ENCODE measurements around the gene FSD1. TPM values are rescaled to one million over a fixed set of nuclear protein-coding genes. Genes with fewer than 3 reads are reported as not detected.
A peak's percentile ranks its signal among the peaks of the same experiment; 100 is the strongest.
"Not testable (repeated sequence)": the region's sequence is repeated elsewhere in the genome, so short reads cannot be mapped to it uniquely, and the experiment has no call there.

FSD1 gene
- total and polyA plus RNA-seq, 3 experiments from 2014 or later = 3.1 to 13.9 (median 10.9) TPM

DNA sequence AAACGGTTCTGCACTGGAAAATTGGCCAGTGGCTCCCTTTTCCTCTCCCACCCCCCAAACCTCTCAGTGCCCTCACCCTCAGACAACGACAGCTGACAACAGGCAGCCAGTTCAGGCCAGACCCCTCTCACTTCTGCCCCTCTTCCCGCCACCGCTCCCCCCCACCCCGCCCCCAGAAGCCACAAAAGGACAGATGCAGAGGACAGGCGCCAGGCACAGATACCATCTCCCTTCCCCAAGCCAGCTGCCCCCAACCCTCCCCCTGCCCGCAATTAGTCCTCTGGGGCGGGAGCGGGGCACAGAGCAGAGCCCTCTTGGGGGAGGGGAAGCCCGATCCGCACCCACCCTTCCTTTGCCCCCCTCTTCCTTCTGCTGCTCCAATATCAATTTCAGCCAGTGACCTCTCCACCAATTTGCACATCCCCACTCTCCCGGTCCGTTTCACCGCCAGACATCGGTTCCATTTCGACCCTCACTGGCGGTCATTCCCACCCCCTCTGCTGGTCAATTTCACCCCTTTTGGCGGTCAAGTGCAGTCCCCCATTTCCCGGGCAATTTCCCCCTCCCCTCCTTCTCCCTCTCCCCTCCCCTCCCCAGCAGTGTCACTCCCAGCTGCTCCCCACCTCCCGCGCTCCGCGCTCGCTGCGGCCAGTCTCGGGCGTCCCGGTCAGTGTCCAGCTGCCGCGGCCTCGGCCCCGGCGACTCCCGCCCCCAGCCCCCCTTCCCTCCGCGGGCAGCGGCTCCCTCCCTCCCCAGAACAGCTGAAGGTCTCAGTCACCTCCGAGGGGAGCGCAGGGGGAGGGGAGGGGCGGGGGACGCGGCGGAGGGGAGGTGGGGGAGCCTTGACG is 25.8 kb upstream of the FSD1 start, which contains the start of gene SHD:
TSS of gene SHD (plus strand) at position 848 of the 848 bp plus-strand sequence. CDS start 798 bp downstream, outside the sequence.
- Mint-ChIP-seq H3K27me3 (peaks cover 18 to 19% of the 10 kb centered on the region in 2 donors), H3K4me3 (peak within 1 kb of the TSS in 6 of 7 donors; percentile 14 to 77 (median 27)), H3K9me3 (no peaks in the 10 kb centered on the region), H3K36me3 (peaks cover 0 to under 1% (median 0%) of the 10 kb centered on the region in 3 donors), H3K27ac (peak within 1 kb of the TSS in 2 of 8 donors; percentile 21 to 31), H3K4me1 (peaks cover 0 to 6% (median 2%) of the 10 kb centered on the region in 3 donors)
- Histone ChIP-seq H3K27ac (ENCODE audit: low read depth, low read length) (no peak within 1 kb of the TSS), H3K4me1 (ENCODE audit: insufficient read depth, low read length) (no peaks in the 10 kb centered on the region), H3K36me3 (ENCODE audit: insufficient read depth, low read length) (no peaks in the 10 kb centered on the region), H3K4me3 (ENCODE audit: low read length) (no peak within 1 kb of the TSS), H3K9me3 (ENCODE audit: low read length) (no peaks in the 10 kb centered on the region), H3K27me3 (ENCODE audit: insufficient read depth, low read length, poor library complexity, severe bottlenecking) (peaks cover 7% of the 10 kb centered on the region)
- ChIA-PET CTCF (interaction anchor here (1.3 to 1.4 kb wide), 2 partner anchors 10 to 74 kb away, joined by 3 to 5 read pairs; no protein-coding TSS in a partner anchor), POLR2A (no interaction called here)
- DNase-seq = no peak

- peaks cover 0 to 6% (median 2%) of the 10 kb centered on the region in 3 donors for H3K4me1 Mint-ChIP-seq
- peaks cover 18 to 19% of the 10 kb centered on the region in 2 donors for H3K27me3 Mint-ChIP-seq
- Histone ChIP-seq H3K27ac (ENCODE audit: low read depth, low read length) (no peak overlapping the region), H3K27me3 (ENCODE audit: insufficient read depth, low read length, poor library complexity, severe bottlenecking) (peaks cover 7% of the 10 kb centered on the region), H3K4me3 (ENCODE audit: low read length) (no peak overlapping the region), H3K9me3 (ENCODE audit: low read length) (no peaks in the 10 kb centered on the region), H3K4me1 (ENCODE audit: insufficient read depth, low read length) (no peaks in the 10 kb centered on the region), H3K36me3 (ENCODE audit: insufficient read depth, low read length) (no peaks in the 10 kb centered on the region)
- H3K27ac Mint-ChIP-seq = no peak overlapping the region
- ChIA-PET CTCF (no interaction called here), POLR2A (no interaction called here)
- H3K36me3 Mint-ChIP-seq = no peaks in the 10 kb centered on the region
- DNase-seq = no peak
- H3K9me3 Mint-ChIP-seq = no peaks in the 10 kb centered on the region
- H3K4me3 Mint-ChIP-seq = no peak overlapping the region
Observed at GRCh38 chr19:4279267-4279529, 25.2 kb upstream of the FSD1 start.

- CTCF ChIA-PET = interaction anchor here (1.0 kb wide), 1 partner anchor 73 kb away, joined by 3 read pairs; no protein-coding TSS in a partner anchor
- Histone ChIP-seq H3K4me1 (ENCODE audit: insufficient read depth, low read length) (no peaks in the 10 kb centered on the region), H3K9me3 (ENCODE audit: low read length) (no peaks in the 10 kb centered on the region), H3K27me3 (ENCODE audit: insufficient read depth, low read length, poor library complexity, severe bottlenecking) (peaks cover 7% of the 10 kb centered on the region), H3K36me3 (ENCODE audit: insufficient read depth, low read length) (no peaks in the 10 kb centered on the region), H3K27ac (ENCODE audit: low read depth, low read length) (no peak overlapping the region), H3K4me3 (ENCODE audit: low read length) (no peak overlapping the region)
- no peak for DNase-seq
- no peaks in the 10 kb centered on the region for H3K9me3 Mint-ChIP-seq
- H3K4me3 Mint-ChIP-seq = peak overlapping the region in 4 of 7 donors; percentile 14 to 54 (median 36)
- peak overlapping the region in 1 of 8 donors; percentile 31 for H3K27ac Mint-ChIP-seq
- POLR2A ChIA-PET = no interaction called here
- no peaks in the 10 kb centered on the region for H3K36me3 Mint-ChIP-seq
- H3K4me1 Mint-ChIP-seq = peaks cover 0 to 6% (median 2%) of the 10 kb centered on the region in 3 donors
- peaks cover 18 to 19% of the 10 kb centered on the region in 2 donors for H3K27me3 Mint-ChIP-seq
Observed at GRCh38 chr19:4279530-4280422, 24.6 kb upstream of the FSD1 start.

- Histone ChIP-seq H3K27me3 (ENCODE audit: insufficient read depth, low read length, poor library complexity, severe bottlenecking) (peaks cover 7% of the 10 kb centered on the region), H3K9me3 (ENCODE audit: low read length) (no peaks in the 10 kb centered on the region), H3K4me3 (ENCODE audit: low read length) (no peak overlapping the region), H3K4me1 (ENCODE audit: insufficient read depth, low read length) (no peaks in the 10 kb centered on the region), H3K36me3 (ENCODE audit: insufficient read depth, low read length) (no peaks in the 10 kb centered on the region), H3K27ac (ENCODE audit: low read depth, low read length) (no peak overlapping the region)
- peaks cover 0 to 3% (median 2%) of the 10 kb centered on the region in 3 donors for H3K4me1 Mint-ChIP-seq
- H3K27ac Mint-ChIP-seq = peak overlapping the region in 1 of 8 donors; percentile 21
- CTCF ChIA-PET = interaction anchor here (1.0 kb wide), 1 partner anchor 116 kb away, joined by 3 read pairs; the partner anchor contains the start of gene SH3GL1
- H3K27me3 Mint-ChIP-seq = peaks cover 14 to 18% of the 10 kb centered on the region in 2 donors
- DNase-seq = no peak
- no peaks in the 10 kb centered on the region for H3K36me3 Mint-ChIP-seq
- H3K4me3 Mint-ChIP-seq = no peak overlapping the region
- no peaks in the 10 kb centered on the region for H3K9me3 Mint-ChIP-seq
- POLR2A ChIA-PET = no interaction called here
Observed at GRCh38 chr19:4284176-4284958, 20.0 kb upstream of the FSD1 start.

GRCh38 chr19:4284974-4285373 is 19.4 kb upstream of the FSD1 start:
- peaks cover 5% of the 10 kb centered on the region for H3K27me3 ChIP-seq (ENCODE audit: insufficient read depth, low read length, poor library complexity, severe bottlenecking)
- peak overlapping the region in 1 of 8 donors; percentile 21 for H3K27ac Mint-ChIP-seq
- H3K36me3 ChIP-seq (ENCODE audit: insufficient read depth, low read length) = no peaks in the 10 kb centered on the region
- H3K4me3 Mint-ChIP-seq = no peak overlapping the region
- DNase-seq = no peak
- H3K9me3 Mint-ChIP-seq = no peaks in the 10 kb centered on the region
- peaks cover 11 to 18% of the 10 kb centered on the region in 2 donors for H3K27me3 Mint-ChIP-seq
- H3K4me3 ChIP-seq (ENCODE audit: low read length) = no peak overlapping the region
- H3K4me1 ChIP-seq (ENCODE audit: insufficient read depth, low read length) = no peaks in the 10 kb centered on the region
- H3K36me3 Mint-ChIP-seq = no peaks in the 10 kb centered on the region
- no peak overlapping the region for H3K27ac ChIP-seq (ENCODE audit: low read depth, low read length)
- POLR2A ChIA-PET = no interaction called here
- peaks cover 0 to under 1% (median 0%) of the 10 kb centered on the region in 3 donors for H3K4me1 Mint-ChIP-seq
- CTCF ChIA-PET = interaction anchor here (1.0 kb wide), 1 partner anchor 115 kb away, joined by 3 read pairs; the partner anchor contains the start of gene SH3GL1
- H3K9me3 ChIP-seq (ENCODE audit: low read length) = no peaks in the 10 kb centered on the region

DNA sequence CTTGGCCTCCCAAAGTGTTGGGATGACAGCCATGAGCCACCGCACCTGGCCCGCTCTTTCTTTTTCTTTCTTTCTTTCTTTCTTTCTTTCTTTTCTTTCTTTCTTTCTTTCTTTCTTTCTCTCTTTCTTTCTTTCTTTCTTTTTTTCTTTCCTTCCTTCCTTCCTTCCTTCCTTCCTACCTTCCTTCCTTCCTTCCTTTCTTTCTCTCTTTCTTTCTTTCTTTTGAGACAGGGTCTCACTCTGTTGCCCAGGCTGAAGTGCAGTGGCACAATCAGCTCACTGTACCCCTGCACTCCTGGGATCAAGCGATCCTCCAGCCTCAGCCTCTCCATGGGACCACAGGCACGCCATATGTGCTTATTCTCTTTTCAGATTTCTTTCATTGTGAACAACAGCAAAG is 18.3 kb upstream of the FSD1 start:
- H3K9me3 ChIP-seq (ENCODE audit: low read length); H3K4me3 ChIP-seq (ENCODE audit: low read length); H3K4me1 Mint-ChIP-seq; H3K9me3 Mint-ChIP-seq; H3K27ac ChIP-seq (ENCODE audit: low read depth, low read length); POLR2A ChIA-PET; H3K27me3 ChIP-seq (ENCODE audit: insufficient read depth, low read length, poor library complexity, severe bottlenecking); CTCF ChIA-PET; H3K36me3 Mint-ChIP-seq; DNase-seq; H3K36me3 ChIP-seq (ENCODE audit: insufficient read depth, low read length); H3K4me1 ChIP-seq (ENCODE audit: insufficient read depth, low read length); H3K4me3 Mint-ChIP-seq; H3K27ac Mint-ChIP-seq: not testable (repeated sequence)
- peaks cover 5 to 15% of the 10 kb centered on the region in 2 donors for H3K27me3 Mint-ChIP-seq

- Histone ChIP-seq H3K4me1 (ENCODE audit: insufficient read depth, low read length) (no peaks in the 10 kb centered on the region), H3K36me3 (ENCODE audit: insufficient read depth, low read length) (no peaks in the 10 kb centered on the region), H3K9me3 (ENCODE audit: low read length) (no peaks in the 10 kb centered on the region), H3K27ac (ENCODE audit: low read depth, low read length) (no peak overlapping the region), H3K4me3 (ENCODE audit: low read length) (no peak overlapping the region), H3K27me3 (ENCODE audit: insufficient read depth, low read length, poor library complexity, severe bottlenecking) (no peaks in the 10 kb centered on the region)
- no peak overlapping the region for H3K27ac Mint-ChIP-seq
- no peaks in the 10 kb centered on the region for H3K4me1 Mint-ChIP-seq
- H3K36me3 Mint-ChIP-seq = peaks cover 0 to 5% (median 0%) of the 10 kb centered on the region in 3 donors
- H3K4me3 Mint-ChIP-seq = no peak overlapping the region
- H3K27me3 Mint-ChIP-seq = peaks cover 0 to 6% of the 10 kb centered on the region in 2 donors
- ChIA-PET POLR2A (no interaction called here), CTCF (no interaction called here)
- H3K9me3 Mint-ChIP-seq = no peaks in the 10 kb centered on the region
- DNase-seq = no peak
Observed at GRCh38 chr19:4288091-4288777, 16.2 kb upstream of the FSD1 start.
